HG03469 (cell line): ENCODE measurements around the gene FAM83C.
"Not testable (repeated sequence)": the region's sequence is repeated elsewhere in the genome, so short reads cannot be mapped to it uniquely, and the experiment has no call there.

Experiments
- ATAC-seq: cut with Tn5 transposase; IDR thresholded peaks from one replicate; pipeline ENCODE4 v1.9.1; 2021; ENCODE audit warnings: mild to moderate bottlenecking, moderate library complexity, moderate number of reproducible peaks; ENCODE audit not compliant: unreplicated experiment

The FAM83C gene

GRCh38 chr20:35319192-35319870 is 27.1 kb upstream of the FAM83C start:
- ATAC-seq = no peak

GRCh38 chr20:35318502-35319157 is 26.4 kb upstream of the FAM83C start:
- ATAC-seq = no peak

- ATAC-seq = no peak
Observed at GRCh38 chr20:35317416-35318210, 25.4 kb upstream of the FAM83C start.

GRCh38 chr20:35316086-35316485 is 23.9 kb upstream of the FAM83C start:
- no peak for ATAC-seq

- ATAC-seq = not testable (repeated sequence)
Observed at GRCh38 chr20:35315632-35316020, 23.4 kb upstream of the FAM83C start.

GRCh38 chr20:35314816-35315631 is 22.8 kb upstream of the FAM83C start:
- no peak for ATAC-seq

GRCh38 chr20:35312318-35312717 is 20.1 kb upstream of the FAM83C start:
- no peak for ATAC-seq

GRCh38 chr20:35311822-35312221 is 19.6 kb upstream of the FAM83C start:
- ATAC-seq = no peak

- no peak for ATAC-seq
Observed at GRCh38 chr20:35311409-35311808, 19.2 kb upstream of the FAM83C start.

- ATAC-seq = no peak
Observed at GRCh38 chr20:35307666-35308653, 15.7 kb upstream of the FAM83C start.

GRCh38 chr20:35306931-35307517 is 14.8 kb upstream of the FAM83C start:
- ATAC-seq = no peak

- no peak for ATAC-seq
Observed at GRCh38 chr20:35305682-35306556, 13.7 kb upstream of the FAM83C start.

GRCh38 chr20:35304956-35305355 is 12.7 kb upstream of the FAM83C start:
- ATAC-seq = no peak

- ATAC-seq = no peak
Observed at GRCh38 chr20:35303735-35304491, 11.7 kb upstream of the FAM83C start.

GRCh38 chr20:35303382-35303734 is 11.1 kb upstream of the FAM83C start:
- no peak for ATAC-seq

- no peak for ATAC-seq
Observed at GRCh38 chr20:35302421-35303335, 10.5 kb upstream of the FAM83C start.

GRCh38 chr20:35301426-35301825 is 9.2 kb upstream of the FAM83C start:
- ATAC-seq = no peak
